HL-60/S4 (cell line): ENCODE measurements around the gene TNFRSF13B.
"Not testable (repeated sequence)": the region's sequence is repeated elsewhere in the genome, so short reads cannot be mapped to it uniquely, and the experiment has no call there.

ENCODE experiments used
- in situ Hi-C: fragments of 300-500 bp; cut with MboI; formaldehyde crosslinking; loops from 2 replicates; pipeline ENCODE4 v1.14.3; 2022; ENCODE audit warnings: low sequenced_read_pairs

TNFRSF13B gene

DNA sequence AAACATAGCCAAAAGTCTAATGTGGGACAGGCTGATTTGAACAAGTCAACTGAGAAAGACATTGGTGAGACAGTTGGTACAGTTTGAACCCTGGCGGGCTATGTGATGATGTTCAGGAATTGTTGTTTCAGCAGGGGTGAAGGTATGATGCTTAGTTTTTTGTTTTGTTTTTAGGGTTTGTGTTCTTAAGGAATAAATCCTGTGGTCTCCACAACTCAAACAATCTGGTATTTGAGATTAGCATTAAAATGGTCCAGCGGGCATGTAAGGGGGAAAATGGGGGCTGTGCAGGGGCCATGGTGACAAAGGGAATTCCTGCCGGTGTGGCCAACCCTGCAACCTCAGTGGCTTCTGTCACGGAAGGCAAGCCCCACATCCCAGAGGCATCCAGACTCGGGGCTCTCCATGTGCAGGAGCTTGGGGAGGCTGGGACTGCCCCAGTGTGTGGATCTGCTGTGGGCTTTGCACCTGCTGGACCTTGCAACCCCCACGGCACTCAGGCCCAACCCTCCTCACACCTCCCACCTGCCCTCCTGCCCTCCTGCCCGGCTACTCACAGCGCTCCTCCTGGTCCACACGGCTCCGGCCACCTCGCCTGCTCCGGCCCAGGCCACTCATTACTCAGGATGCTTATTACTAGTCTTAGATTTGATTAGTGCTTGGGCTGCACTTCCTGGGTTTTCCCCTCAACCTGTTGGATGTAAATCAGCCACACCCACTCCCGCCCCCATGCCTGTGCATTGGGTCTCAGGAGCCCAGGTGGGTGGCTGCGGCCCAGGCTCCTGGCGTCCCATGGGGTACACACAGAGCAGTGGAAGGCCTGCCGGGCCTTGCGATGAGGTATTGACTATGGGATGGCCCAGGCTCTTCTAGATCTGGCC lies at the start of gene TNFRSF13B:
TSS of gene TNFRSF13B (minus strand) at position 661 of the 881 bp plus-strand sequence. CDS start at position 618, 43 bp downstream.
- in situ Hi-C loops: no loop called here

GRCh38 chr17:17021194-17021863 lies 49.4 kb upstream of the TNFRSF13B start:
- in situ Hi-C loops: no loop called here

- in situ Hi-C loops: no loop called here
Measured at GRCh38 chr17:17020821-17021193, 48.9 kb upstream of the TNFRSF13B start.

GRCh38 chr17:17019891-17020456 lies 48.1 kb upstream of the TNFRSF13B start:
- in situ Hi-C loops: no loop called here

DNA sequence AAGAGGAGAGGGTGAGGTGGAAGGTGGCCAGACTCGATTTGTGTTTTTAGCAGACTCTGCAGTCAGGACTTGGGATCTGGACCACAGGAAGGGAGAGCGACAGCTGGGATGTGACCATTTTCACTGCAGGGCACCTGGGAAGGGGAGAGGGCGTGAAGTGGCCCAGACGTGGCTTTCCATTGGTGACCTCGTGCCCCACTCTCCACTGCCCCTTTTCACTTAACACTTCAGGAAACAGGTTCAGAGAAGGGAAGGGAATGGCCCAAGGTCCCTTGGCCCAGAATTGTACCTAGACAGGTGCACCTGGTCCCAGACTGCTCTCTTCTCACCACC lies 47.5 kb upstream of the TNFRSF13B start:
- in situ Hi-C loops: no loop called here

DNA sequence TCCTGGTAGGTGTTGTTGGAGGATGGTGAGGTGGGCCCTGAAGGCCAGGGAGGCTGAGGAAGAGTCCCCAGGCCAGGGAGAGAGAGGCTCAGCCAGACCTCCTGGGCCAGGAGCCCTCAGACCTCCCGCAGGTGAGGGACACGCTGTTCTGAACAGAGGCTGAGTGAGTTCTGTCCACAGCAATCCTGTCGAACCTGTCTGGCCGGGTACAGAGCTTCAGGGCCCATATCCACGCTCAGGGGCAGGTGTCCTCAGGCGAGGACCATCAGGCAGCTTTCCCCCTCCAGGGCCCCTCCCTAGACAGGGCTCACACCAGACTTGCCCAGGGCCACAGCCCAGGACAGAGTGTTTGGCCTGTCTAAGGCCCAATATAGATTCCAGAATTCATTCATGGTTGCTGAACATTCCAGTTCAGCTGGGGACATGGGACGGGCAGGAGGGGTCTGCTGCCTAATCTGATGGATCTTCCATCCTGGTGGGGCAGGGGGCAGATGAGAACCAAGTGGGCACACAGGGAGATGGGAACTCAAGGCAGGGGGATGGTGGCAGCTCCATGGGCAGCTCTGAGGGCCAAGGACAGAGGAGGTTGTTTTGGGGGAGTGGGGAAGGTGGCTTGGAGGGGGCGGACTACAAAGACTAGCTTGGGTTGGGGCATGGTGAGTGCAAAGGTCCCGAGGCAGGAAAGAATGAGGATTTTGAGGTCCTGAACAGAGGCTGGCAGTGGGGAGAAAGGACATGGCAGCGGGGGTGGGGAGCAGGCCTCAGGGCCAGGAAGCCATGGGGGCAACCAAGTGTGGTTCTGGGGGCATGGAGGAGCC lies 46.9 kb upstream of the TNFRSF13B start:
- in situ Hi-C loops: no loop called here

DNA sequence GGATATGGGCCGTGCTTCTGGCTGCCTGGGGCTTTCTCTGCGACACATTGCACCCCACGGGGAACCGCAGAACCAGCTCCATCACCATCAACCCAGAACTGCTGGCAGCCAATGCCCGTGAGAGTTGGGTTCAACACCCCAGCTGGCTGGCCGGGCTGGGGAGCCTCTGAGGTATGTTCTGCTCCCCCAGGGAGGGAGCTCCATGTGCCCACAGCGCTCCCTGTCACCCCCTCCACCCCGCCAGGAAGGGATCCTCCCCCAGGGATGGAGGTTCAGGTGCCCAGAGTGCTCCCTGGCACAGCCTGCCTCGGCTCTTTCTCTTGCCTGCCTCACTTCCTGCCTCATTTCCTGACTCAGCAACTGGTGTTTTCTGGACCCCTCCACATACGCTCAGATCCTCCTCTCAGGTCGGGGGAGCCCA lies 46.1 kb upstream of the TNFRSF13B start:
- in situ Hi-C loops: no loop called here

DNA sequence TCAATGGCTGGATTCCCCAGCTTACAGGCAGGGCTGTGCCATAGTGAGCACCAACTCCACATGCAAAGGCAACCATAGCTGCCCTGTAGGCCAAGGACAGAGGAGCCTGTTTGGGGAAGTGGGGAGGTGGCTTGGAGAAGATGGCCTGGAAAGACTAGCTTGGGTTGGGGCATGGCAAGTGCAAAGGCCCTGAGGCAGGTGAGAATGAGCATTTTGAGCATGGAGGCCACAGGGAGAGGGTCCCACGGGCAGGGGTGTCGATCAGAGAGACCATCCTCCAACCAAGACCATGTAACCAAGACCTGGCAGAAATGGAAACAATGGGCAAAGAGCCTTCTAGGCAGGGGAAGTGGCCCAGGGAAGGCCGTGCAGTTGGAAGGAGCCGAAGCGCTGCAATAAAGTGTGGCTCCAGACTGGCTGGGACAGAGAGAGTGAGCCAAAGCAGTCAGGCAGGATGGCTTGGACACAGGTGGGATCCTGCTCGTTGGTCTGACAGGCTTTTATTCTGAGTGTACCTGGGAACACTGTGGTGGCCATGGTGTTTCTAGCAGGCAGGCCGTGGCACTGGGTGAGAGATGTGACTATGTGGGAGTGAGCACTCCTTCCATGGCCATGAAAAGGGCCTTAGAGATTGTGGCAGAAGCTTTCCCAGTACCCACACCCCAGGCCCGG lies 45.6 kb upstream of the TNFRSF13B start:
- in situ Hi-C loops: no loop called here

DNA sequence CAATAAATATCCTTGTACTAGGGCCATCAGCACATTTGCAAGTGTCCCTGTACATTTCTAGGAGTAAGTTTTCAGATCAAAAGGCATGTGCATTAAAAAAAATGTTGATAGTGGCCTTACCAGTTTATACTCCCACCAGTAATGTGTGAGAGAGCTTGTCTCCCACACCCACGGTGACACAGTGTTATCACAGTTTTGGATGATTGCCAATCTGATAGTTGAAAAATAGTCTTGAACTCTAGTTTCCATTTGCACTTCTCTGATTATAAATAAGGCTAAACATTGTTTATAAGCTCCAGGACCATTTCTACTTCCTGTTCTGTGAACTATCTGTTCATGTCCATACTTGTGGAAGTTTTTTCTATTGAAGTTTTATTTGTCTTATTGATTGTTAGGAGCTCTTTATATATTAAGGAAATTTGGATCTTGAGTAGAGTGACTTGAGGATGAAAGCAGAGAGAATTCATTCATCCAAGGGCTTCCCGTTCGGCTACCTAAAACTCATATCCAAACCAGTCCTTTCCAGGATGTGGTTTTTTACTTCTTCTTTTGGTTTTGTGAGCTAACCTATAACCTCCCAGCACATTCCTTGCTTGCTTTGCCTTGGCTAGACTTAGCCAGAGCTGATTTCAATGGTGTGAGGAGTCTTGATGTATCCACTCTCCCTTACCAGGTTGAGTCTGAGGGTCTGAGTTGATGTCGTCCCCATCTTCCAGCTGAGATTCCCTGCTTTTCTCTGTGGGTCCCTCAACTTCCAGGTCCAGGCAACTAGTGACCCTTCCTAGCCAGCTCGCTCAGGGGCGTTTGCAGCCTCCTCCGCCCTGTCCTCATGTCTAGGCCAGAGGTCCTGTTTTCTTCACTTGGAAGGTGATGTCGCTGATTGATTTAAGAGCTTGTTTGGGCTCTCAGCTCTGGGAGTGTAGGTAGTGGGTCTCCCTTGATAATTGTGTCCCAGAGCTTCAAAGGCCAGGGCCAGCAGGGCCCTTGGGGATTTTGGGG lies 44.6 kb upstream of the TNFRSF13B start:
- in situ Hi-C loops: not testable (repeated sequence)

DNA sequence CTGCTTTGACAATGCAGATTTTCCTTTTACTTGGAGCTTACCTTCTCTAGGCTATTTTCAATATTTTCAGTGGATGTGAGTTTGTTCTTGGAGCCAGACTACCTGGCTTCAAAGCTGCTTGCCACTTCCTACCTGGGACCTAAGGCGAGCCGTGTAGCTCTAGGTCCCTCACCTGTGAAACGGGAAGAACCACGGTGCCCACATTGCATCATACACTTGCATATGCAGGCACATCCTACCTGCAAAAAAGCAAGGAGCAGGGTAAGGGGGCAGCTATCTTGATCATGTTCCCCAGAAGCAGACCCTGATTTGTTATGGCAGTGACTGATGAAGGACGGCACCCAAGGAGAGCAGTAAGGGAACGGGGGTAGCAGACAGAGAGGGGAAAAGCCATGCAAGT lies 43.3 kb upstream of the TNFRSF13B start:
- in situ Hi-C loops: no loop called here

- in situ Hi-C loops: not testable (repeated sequence)
Measured at GRCh38 chr17:17014748-17015124, 42.8 kb upstream of the TNFRSF13B start.

DNA sequence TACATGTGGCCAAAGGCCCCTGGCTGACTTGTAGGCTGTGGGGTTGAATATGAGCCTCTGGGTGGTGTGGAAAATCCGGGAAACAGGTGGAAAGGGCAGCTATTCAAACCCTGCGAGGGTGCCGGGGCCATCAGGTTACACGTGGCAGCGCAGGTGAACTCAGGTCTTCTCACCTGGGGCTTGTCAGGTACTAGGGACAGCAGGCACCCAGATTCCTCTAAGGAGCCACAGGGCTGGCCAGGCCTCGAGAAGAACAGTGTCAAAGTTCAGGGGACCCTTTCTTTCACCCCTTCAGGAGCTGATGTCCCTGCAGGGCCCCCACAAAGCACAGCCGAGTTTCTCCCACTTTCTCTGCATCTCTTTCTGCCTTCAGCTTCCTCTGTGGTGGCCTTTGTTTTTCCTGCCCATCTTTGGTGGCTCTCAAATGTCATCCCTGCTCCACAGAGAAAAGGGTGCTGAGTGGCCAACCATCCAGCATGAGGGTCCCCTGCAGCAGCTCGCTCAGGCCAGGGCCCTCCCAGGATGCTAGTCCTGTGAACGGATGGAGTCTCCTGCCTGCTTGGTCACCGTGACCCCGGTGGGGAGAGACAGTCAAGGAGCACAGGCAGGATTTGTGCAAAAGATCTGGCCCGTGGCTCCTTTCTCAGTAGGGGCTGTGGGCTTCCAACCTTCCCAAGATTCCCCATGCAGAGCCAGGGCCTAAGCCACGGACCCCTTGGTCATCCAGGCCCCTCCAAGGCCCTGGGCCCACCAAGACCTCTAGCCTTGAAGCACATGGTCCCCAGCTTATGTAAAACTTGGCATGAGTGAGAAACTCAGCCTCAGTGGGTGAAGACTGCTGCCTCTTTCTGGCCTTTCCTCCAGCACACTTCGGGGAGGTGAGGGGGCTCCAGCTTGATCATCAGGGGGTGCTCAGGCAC lies 42.2 kb upstream of the TNFRSF13B start:
- in situ Hi-C loops: not testable (repeated sequence)

GRCh38 chr17:17011043-17011907 lies 39.4 kb upstream of the TNFRSF13B start:
- in situ Hi-C loops: not testable (repeated sequence)

DNA sequence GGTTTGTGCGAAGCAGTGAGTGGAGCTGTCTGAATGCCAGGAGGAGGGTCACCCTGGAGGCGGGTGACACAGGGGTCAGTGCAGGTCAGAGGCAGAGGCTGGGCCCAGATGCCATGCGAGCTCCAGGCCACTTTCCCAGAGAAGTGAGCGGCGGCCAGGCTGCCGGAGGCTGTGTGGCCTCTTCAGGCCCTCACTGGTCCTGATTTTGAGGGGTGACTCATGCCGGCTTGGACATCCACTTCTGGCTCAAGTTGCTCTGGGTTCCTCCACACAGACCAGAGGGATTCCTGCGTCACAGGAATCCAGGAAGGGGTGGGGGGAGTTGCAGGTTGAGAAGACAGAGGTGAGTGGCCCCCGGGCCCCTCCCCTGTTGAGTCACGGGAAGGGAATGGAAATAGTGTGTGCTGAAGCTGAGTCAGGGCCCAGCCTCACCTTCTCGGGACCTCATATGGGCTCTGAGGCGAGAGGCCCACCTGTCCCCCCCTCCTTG lies 38.7 kb upstream of the TNFRSF13B start:
- in situ Hi-C loops: not testable (repeated sequence)

DNA sequence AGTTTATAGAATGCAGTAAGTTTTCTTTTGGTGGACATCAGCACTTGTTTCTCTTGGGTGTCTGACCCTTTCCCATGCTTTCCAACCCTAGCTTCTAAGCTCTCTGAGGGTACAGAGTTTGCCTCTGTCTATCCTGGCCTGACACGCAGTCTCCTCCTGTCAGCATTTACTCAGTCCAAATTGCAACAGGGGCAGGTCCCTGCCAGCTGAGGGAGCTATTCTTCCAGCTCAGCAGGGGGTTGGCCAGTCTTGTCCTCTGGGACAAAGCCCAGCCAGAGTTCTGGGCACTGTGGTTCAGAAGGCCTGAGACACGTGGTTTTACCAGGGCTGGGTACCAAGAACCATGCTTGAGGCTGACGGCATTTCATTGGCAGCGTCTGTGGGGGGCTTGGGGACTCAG lies 38.1 kb upstream of the TNFRSF13B start:
- in situ Hi-C loops: not testable (repeated sequence)

DNA sequence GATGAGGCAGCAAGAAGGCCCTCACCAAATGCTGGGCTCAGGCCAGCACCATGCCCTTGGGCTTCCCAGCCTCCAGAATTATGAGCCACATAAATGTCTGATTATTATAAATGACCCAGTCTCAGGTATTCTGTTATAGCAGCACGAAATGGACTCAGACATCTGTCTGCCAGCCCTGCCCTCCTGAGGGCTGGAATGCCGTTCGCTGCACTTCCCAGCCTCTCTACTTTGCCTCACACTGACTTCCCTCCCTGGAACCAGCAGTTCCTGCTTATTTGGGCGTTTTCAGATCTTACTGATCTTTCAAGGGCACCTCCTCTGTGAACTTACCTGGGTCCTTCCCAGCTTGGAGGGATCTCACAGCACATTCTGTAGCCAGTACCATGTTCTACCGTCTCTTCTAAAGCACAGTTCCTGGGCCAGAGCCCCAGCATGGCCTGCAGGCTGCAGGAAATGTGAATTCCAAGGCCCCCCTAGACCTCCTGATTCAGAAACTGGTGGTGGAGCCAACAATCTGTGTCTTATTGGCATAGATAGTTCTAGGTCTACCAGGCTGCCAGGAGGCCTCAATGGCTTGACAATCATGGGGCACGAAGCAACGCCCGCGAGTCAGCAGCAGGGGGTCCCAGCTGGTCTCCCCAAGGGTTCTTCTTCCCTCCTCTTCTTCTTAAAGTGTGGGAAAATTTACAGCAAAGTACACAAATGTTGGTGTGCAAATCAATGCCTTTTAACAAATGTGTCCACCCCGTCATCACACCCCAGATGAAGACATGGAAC lies 36.9 kb upstream of the TNFRSF13B start:
- in situ Hi-C loops: not testable (repeated sequence)
